Fibroblast of villous mesenchyme (primary cell): ENCODE data around the gene TYR. TPM values are rescaled to one million over a fixed set of nuclear protein-coding genes. Genes with fewer than 3 reads are reported as not detected.
"Not testable (repeated sequence)": the region's sequence is repeated elsewhere in the genome, so short reads cannot be mapped to it uniquely, and the experiment has no call there.

Experiments used
- DNase-seq: peaks from one replicate; pipeline ENCODE4 v3.0.0-alpha.2; 2010; ENCODE audit warnings: low read depth
- H3K4me3 ChIP-seq: 2 replicates; pipeline ENCODE4 v1.5.1; 2011; ENCODE audit warnings: low read depth, mild to moderate bottlenecking, low read length
- total RNA-seq: library from RNA; depleted of rRNA; stranded (reverse); fragments of >200 nt; gene quantifications from 2 replicates; pipeline ENCODE4 v1.2.3, GENCODE V29; 2012
- TF ChIP-seq, protein P1 (sequence below): IDR thresholded peaks from 2 replicates; pipeline ENCODE4 v1.5.1; 2012; ENCODE audit warnings: low read depth, mild to moderate bottlenecking, low read length; ENCODE audit not compliant: insufficient read depth

The TYR gene
- total RNA-seq, 1 donor = not detected

DNA sequence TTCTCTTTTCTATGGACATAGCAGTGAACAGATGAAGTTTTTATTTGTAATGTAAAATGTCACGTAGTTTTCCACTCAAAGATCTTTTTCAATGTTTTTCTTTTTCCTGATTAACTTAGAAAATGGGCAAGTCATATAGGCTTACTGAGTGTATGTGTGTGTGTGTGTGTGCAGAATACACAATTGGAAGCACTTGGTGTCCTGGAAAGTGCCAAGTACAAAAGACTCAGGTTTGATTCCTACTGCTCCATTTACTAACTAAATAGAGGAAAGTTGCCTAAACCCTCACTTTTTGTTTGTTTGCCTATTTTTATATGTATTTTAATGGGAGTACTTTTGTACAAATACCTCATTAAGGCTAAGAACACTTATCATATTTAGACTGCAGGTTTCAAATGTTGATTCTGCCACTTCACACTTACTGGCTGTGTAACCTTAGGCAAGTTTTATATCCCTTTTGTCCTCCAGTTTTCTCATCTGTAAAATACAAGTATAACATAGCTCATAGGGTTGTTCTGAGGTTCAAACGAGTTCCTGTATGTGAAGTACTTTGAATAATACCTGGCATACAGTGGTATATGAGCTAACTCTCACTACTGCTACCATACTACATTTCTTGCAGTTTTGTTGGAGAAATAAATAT is 90.1 kb downstream of the TYR start:
- TF ChIP-seq, protein P1, sequence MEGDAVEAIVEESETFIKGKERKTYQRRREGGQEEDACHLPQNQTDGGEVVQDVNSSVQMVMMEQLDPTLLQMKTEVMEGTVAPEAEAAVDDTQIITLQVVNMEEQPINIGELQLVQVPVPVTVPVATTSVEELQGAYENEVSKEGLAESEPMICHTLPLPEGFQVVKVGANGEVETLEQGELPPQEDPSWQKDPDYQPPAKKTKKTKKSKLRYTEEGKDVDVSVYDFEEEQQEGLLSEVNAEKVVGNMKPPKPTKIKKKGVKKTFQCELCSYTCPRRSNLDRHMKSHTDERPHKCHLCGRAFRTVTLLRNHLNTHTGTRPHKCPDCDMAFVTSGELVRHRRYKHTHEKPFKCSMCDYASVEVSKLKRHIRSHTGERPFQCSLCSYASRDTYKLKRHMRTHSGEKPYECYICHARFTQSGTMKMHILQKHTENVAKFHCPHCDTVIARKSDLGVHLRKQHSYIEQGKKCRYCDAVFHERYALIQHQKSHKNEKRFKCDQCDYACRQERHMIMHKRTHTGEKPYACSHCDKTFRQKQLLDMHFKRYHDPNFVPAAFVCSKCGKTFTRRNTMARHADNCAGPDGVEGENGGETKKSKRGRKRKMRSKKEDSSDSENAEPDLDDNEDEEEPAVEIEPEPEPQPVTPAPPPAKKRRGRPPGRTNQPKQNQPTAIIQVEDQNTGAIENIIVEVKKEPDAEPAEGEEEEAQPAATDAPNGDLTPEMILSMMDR = no peak
- H3K4me3 ChIP-seq = no peak overlapping the region
- DNase-seq = no peak

DNA sequence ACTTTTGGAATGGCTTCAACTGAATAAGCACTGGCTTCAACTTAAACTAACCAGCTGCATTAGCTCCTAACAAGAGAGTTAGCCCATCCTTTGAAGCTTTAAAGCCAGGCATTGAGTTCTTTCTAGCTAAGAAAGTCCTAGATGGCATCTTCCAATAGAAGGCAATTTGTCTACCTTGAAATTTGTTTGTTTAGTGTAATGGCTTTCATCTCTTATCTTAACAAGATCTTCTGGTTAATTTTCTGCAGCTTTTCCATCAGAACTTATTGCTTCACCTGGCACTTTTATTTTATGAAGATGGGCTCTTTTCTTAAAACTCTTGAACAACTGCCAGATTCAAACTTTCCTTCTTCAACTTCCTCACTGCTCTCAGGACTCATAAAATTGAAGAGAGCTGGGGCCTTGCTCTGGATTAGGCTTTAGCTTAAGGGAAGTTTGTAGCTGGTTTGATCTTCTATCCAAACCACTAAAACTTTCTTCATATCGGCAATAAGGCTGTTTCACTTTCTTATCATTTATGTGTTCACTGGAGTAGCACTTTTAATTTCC is 94.9 kb downstream of the TYR start:
- H3K4me3 ChIP-seq, DNase-seq: not testable (repeated sequence)

DNA sequence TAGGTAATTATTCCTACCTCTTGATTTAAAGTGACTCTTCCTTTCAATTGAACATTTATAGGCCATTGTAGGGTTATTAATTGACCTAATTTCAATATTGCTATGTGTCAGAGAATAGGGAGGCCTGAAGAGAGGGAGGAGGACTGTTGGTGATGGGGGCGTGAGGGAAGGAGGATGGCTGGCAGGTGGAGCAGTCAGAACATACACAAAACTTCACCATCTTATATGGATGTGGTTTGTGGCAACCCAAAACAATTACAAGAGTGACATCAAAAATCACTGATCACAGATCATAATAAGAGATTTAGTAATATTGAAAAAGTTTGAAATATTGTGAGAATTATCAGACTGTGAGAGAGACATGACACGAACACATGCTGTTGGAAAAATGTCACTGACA is 95.5 kb downstream of the TYR start:
- H3K4me3 ChIP-seq, DNase-seq: not testable (repeated sequence)

DNA sequence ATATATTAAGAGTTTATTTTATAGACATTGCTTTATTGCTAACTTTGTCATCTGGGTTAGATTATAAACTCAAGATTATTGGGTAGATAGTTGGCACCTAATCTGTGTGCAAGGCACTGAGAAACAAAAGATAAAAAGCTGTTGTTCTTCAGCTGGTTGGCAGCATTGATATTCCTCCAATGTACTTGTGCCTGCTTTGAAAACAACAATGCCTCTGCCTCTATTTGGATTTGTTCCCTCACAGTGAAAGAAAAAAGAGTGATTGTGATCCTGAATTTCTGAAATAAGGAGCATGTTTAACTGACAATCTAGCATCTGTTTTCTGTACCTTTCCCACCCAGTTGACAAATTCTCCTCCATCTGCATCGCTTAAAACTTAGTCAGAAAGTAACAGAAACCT is 98.3 kb downstream of the TYR start:
- no peak for DNase-seq
- H3K4me3 ChIP-seq = no peak overlapping the region
- TF ChIP-seq, protein P1 = no peak

DNA sequence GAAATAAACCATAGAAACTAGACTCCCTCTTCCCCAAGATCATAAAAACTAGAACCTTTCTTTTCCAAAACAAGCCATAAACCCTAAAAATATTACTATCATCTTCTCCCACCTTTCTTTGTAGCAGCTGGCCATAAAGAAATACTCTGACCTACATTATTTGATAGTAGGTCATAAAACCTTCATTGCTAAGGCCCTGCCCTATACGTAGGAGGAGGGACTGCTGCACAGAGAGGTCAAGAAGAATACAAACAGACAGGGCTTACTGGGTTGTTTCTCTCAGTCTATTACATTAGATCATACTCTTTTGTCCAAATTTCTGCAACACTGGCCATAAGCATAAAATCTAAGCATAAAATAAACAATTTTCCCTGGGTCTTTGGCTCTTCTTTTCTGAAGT is 101.5 kb downstream of the TYR start:
- no peak overlapping the region for H3K4me3 ChIP-seq
- DNase-seq = peak; percentile 15
- TF ChIP-seq, protein P1 = no peak

DNA sequence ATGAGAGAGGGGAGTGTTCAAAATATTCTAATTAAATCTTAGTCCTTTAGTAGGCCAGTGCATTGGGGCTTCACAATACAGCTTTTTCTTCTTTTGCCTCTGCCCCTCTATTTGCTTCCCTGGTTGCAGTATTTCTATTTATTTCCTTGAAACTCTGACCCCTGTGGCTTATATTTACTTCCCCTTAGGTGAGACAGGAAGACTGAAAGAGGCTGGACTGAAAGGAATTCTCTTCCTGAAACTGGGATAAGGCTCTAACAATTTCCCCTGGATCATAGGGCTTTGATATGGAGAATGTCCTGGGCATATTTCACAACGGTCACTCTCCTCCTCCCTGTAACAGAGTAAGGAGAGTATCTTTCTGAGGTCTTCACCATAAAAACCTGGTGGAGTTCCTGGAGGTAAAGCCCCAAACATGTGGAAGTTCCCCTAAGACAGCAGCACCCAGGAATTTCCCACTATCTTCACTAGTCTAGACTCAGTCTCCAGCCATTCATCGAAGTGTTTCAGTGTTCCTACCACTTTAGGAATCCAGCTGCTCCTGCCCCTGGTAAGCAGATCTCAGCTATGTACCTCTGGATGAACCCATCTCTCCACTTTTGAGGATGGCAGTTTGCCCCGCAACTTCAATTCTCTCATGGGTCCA is 103.5 kb downstream of the TYR start:
- DNase-seq, H3K4me3 ChIP-seq: not testable (repeated sequence)

DNA sequence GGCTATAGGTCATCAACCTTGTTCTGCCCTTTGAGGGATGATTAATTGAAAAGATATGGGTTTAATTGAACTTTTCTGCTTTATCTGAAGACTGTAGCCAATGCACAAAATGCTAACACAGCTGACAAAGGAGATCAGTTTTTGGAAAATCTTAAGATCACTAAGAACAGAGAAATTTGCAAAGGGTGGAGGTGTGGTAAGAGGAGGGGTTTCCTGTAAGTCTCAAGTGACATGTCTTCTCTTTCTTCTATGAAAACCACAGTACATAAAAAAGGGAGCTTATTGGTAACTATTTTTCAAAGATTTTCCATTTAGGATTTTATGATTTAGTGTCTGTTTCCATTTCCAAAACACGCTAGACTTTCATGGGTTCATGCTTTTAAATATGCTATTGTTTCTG is 108.9 kb downstream of the TYR start:
- DNase-seq, H3K4me3 ChIP-seq: not testable (repeated sequence)

DNA sequence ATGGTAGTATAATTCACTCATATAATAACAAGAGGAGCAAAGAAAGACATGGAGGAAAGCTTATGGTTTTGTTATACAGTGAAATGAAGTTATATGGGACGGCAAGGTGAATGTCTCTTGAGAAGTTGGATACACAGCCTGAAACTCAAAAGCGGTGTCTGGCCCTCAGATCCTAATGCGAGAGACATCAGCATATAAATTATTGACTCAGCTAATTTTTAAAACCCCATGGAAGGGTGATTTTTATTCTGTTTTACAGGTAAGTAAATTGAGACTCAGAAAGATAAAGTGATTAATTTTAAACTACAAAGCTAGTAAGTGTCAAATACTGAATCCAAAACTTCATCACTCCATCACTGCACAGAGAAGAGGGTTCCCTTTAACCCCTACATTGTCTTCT is 110.3 kb downstream of the TYR start:
- H3K4me3 ChIP-seq, DNase-seq: not testable (repeated sequence)

DNA sequence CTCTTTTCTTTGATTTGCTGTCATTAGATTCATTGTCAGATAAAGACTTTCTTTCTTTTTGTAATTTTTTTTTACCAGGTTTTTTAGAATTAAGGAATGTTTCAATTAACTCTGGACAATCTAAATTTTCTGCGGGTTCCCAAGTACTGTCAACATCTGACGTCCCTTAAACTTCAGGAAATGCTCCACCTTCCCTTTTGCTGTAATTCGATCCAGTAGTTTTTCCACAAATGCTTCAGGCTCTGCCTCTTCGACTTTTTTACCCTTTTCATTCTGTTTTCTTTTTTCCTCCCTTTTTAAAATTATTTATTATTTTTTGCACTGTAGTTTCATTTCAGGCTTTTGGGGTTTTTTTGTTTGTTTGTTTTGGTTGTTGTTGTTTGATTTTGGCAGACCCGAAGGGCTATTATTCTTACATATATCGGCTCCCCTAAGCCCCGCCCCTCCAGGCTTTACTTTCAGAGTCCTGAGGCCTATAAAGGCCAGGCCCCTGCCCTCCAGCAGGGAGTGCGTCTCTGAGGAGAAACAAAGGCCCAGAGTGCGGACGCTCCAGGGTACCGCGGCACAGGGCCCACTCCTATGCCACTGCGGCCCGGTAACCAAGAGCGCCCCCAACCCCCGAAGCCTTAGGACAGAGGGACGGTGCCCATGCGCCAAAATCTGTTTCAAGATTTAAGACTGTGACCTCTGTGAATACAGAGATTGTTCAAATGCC is 116.4 kb downstream of the TYR start:
- DNase-seq = peak; percentile 12
- H3K4me3 ChIP-seq = peak overlapping the region; percentile 39
- TF ChIP-seq, protein P1 = no peak

DNA sequence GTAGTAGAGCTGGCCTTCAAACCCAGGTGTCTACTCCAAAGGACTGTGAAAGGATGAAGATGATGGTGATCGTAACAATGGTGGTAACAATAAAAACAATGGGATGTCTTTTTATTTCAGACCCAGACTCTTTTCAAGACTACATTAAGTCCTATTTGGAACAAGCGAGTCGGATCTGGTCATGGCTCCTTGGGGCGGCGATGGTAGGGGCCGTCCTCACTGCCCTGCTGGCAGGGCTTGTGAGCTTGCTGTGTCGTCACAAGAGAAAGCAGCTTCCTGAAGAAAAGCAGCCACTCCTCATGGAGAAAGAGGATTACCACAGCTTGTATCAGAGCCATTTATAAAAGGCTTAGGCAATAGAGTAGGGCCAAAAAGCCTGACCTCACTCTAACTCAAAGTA is 117.3 kb downstream of the TYR start:
- not testable (repeated sequence) for DNase-seq, H3K4me3 ChIP-seq

DNA sequence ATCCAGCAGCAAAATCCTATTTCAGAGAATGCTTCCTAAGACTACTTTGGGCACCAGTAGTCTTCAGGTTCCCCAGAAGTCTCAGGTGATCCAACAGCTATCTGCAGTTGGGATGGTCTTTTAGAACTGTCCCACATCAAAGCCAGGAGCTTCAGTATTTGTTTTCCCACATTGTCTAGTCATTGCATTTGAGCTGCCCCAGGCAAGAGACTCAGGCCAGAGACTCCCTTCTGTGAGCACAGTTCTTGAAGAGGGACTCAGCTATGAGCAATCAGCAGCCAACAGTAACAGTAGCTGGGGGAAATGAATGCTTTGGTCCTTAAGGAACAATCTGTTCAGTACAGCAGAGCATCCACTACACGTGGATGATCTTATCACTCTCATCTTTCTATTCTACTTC is 125.4 kb downstream of the TYR start:
- H3K4me3 ChIP-seq, DNase-seq: not testable (repeated sequence)

DNA sequence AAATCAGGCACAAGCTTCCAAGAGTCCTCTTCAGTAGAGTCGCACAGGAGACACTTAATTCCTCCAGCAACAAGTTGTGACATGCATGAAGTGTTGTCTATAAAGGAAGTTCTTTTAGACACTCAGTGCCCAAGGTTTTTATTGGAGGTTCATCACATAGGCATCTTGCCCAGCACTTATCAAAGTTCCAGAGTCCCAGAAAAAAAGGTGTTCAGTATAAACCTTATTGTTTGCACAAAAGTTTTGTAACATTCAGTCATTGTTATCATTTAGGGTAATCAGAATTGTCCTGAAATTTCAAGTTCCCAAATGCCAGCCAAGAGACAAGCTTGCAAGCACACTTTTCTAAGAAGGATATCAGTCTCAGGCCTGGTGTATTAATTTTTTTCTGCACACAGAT is 130.6 kb downstream of the TYR start:
- not testable (repeated sequence) for DNase-seq, H3K4me3 ChIP-seq

DNA sequence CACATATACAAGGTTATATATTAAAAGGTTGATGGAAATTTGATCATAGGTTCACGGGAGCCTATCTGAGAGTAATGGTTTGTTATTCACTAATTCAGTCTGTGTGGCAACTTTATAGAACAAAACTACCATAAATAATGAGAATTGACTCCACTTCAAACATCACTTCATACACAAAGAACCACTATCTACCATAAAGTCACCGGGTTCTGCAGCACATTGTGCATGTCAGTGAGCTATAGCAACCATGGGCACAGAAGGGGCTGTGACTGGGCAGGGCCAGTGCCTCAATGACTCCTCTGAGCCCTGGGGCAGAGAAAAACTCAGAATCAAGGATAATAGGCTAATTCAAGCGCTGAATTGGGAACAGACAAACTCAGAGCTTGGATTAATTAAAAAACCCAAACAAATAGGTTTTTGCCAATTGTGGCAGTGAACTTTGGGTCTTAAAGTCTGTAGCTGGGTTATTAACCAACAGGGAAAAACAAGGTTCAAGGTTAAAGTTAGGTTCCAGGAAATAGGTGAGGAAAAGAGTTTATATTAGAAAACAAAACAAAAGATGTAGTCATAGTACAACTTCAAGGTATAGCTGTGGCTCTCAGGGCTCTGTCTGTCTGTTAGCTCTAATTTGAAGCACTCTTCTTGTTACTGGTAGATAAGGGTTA is 131.8 kb downstream of the TYR start:
- not testable (repeated sequence) for H3K4me3 ChIP-seq, DNase-seq

DNA sequence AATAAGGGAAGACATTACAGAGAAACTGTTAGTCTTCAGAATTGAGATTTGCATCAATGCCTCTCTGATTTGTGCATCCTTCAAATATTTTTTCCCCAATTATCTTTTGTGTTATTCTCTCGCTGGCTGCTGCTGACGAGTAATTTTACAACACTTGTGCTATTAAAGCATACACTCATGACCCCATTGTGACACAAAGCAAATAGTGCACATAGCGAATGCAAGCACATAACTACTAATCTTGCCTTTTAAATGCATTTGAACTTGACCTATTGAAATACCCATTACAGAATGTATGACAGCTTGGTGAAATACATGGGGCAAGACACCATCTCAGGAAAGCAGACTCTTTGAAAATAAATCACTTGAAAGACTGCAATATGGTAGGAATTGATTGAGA is 132.9 kb downstream of the TYR start:
- DNase-seq, H3K4me3 ChIP-seq: not testable (repeated sequence)
